H9 (cell line): ENCODE measurements around the gene RGL4. TPM values are rescaled to one million over a fixed set of nuclear protein-coding genes. Genes with fewer than 3 reads are reported as not detected.

Experiments used
- DNase-seq: peaks from one replicate; pipeline ENCODE4 v3.0.0-alpha.2; 2017
- H2AFZ ChIP-seq: one replicate; pipeline ENCODE4 v1.6.1; 2013; ENCODE audit warnings: mild to moderate bottlenecking, low read length, control low read depth, moderate library complexity
- H2AK5ac ChIP-seq: 2 replicates; pipeline ENCODE4 v1.6.1; 2013; ENCODE audit warnings: low read length, control low read depth, mixed read lengths; ENCODE audit not compliant: insufficient read length
- H2BK120ac ChIP-seq: one replicate; pipeline ENCODE4 v1.6.1; 2013; ENCODE audit warnings: low read depth, mild to moderate bottlenecking, low read length, control low read depth, inconsistent platforms; ENCODE audit not compliant: poor library complexity, severe bottlenecking
- H2BK12ac ChIP-seq: 2 replicates; pipeline ENCODE4 v1.6.1; 2013; ENCODE audit warnings: low read length, control low read depth, mixed read lengths, low read depth; ENCODE audit not compliant: insufficient read length
- H2BK15ac ChIP-seq: 2 replicates; pipeline ENCODE4 v1.6.1; 2013; ENCODE audit warnings: low read depth, low read length, control low read depth
- H2BK20ac ChIP-seq: one replicate; pipeline ENCODE4 v1.6.1; 2013; ENCODE audit warnings: low read depth, mild to moderate bottlenecking, low read length, control low read depth, inconsistent platforms; ENCODE audit not compliant: poor library complexity, severe bottlenecking
- H2BK5ac ChIP-seq: 2 replicates; pipeline ENCODE4 v1.6.1; 2013; ENCODE audit warnings: low read length, control low read depth, mixed read lengths; ENCODE audit not compliant: insufficient read length
- H3K14ac ChIP-seq: 2 replicates; pipeline ENCODE4 v1.6.1; 2013; ENCODE audit warnings: low read length, control low read depth; ENCODE audit not compliant: insufficient read depth
- H3K18ac ChIP-seq: 2 replicates; pipeline ENCODE4 v1.6.1; 2013; ENCODE audit warnings: low read depth, mild to moderate bottlenecking, mixed read lengths, low read length, control low read depth; ENCODE audit not compliant: insufficient read length
- H3K23ac ChIP-seq: 2 replicates; pipeline ENCODE4 v1.6.1; 2013; ENCODE audit warnings: low read length, control low read depth, mixed read lengths, low read depth; ENCODE audit not compliant: insufficient read length
- H3K23me2 ChIP-seq: 2 replicates; pipeline ENCODE4 v1.6.1; 2013; ENCODE audit warnings: low read depth, mild to moderate bottlenecking, mixed read lengths, low read length, control low read depth; ENCODE audit not compliant: insufficient read length, poor library complexity, severe bottlenecking
- H3K27ac ChIP-seq: 2 replicates; pipeline ENCODE4 v1.5.1; 2013; ENCODE audit warnings: low read length, control low read depth, mixed read lengths, low read depth; ENCODE audit not compliant: insufficient read length
- H3K27me3 ChIP-seq: 2 replicates; pipeline ENCODE4 v1.6.1; 2013; ENCODE audit warnings: low read length, control low read depth, inconsistent platforms; ENCODE audit not compliant: insufficient read depth
- H3K4ac ChIP-seq: 2 replicates; pipeline ENCODE4 v1.6.1; 2013; ENCODE audit warnings: low read depth, mild to moderate bottlenecking, control low read depth, inconsistent platforms, low read length, moderate library complexity
- H3K4me1 ChIP-seq: 2 replicates; pipeline ENCODE4 v1.6.1; 2013; ENCODE audit warnings: low read length, control low read depth, inconsistent platforms; ENCODE audit not compliant: insufficient read depth
- H3K4me2 ChIP-seq: 2 replicates; pipeline ENCODE4 v1.6.1; 2013; ENCODE audit warnings: low read length, control low read depth, mixed read lengths; ENCODE audit not compliant: insufficient read length, insufficient read depth
- H3K56ac ChIP-seq: 2 replicates; pipeline ENCODE4 v1.6.1; 2013; ENCODE audit warnings: low read depth, mild to moderate bottlenecking, mixed read lengths, low read length, control low read depth; ENCODE audit not compliant: insufficient read length
- H3K79me1 ChIP-seq: 2 replicates; pipeline ENCODE4 v1.6.1; 2013; ENCODE audit warnings: low read depth, mild to moderate bottlenecking, moderate library complexity, low read length, control low read depth, inconsistent platforms; ENCODE audit not compliant: insufficient read depth, poor library complexity, severe bottlenecking
- H3K79me2 ChIP-seq: 2 replicates; pipeline ENCODE4 v1.6.1; 2013; ENCODE audit warnings: low read length, control low read depth, inconsistent platforms; ENCODE audit not compliant: insufficient read depth
- H3K9ac ChIP-seq: 2 replicates; pipeline ENCODE4 v1.6.1; 2013; ENCODE audit warnings: low read length, control low read depth, mixed read lengths; ENCODE audit not compliant: insufficient read length; ENCODE audit errors: extremely low read depth
- H3K9me3 ChIP-seq: one replicate; pipeline ENCODE4 v1.6.1; 2013; ENCODE audit warnings: low read depth, low read length, inconsistent platforms; ENCODE audit not compliant: control insufficient read depth
- H3T11ph ChIP-seq: one replicate; pipeline ENCODE4 v1.6.1; 2013; ENCODE audit warnings: mild to moderate bottlenecking, low read length, control low read depth, inconsistent platforms
- H4K20me1 ChIP-seq: one replicate; pipeline ENCODE4 v1.6.1; 2013; ENCODE audit not compliant: control insufficient read depth, insufficient read length, insufficient read depth
- H4K5ac ChIP-seq: 2 replicates; pipeline ENCODE4 v1.6.1; 2013; ENCODE audit warnings: low read depth, mild to moderate bottlenecking, mixed read lengths, low read length, control low read depth; ENCODE audit not compliant: insufficient read length
- H4K8ac ChIP-seq: replicated peaks from 2 replicates; pipeline ENCODE4 v1.6.1; 2013; ENCODE audit warnings: low read length, control low read depth, mixed read lengths, low read depth; ENCODE audit not compliant: insufficient read length
- H4K91ac ChIP-seq: 2 replicates; pipeline ENCODE4 v1.6.1; 2013; ENCODE audit warnings: low read depth, mild to moderate bottlenecking, moderate library complexity, mixed read lengths, low read length, control low read depth; ENCODE audit not compliant: insufficient read length
- H3K27ac Mint-ChIP-seq, 3 experiments: 2 replicates in 2 of 3; 3 replicates in 1 of 3; pipeline ENCODE4 v1.8.0; 2020 to 2021; ENCODE audit warnings: mixed read lengths in 3 of 3, mild to moderate bottlenecking in 1 of 3, moderate library complexity in 1 of 3
- H3K27me3 Mint-ChIP-seq: 2 replicates; pipeline ENCODE4 v1.8.0; 2021; ENCODE audit warnings: low read depth, mild to moderate bottlenecking, moderate library complexity, mixed read lengths
- H3K36me3 Mint-ChIP-seq, 3 experiments: 2 replicates in 2 of 3; 3 replicates in 1 of 3; pipeline ENCODE4 v1.8.0; 2020 to 2021; ENCODE audit warnings: low read depth in 3 of 3, mixed read lengths in 3 of 3; ENCODE audit not compliant: insufficient read depth in 1 of 3
- H3K4me1 Mint-ChIP-seq, 2 experiments: 2 replicates each; pipeline ENCODE4 v1.8.0; 2020; ENCODE audit warnings: mixed read lengths in 2 of 2
- H3K4me3 Mint-ChIP-seq, 2 experiments: 2 replicates in 1 of 2; 3 replicates in 1 of 2; pipeline ENCODE4 v1.8.0; 2020 to 2021; ENCODE audit warnings: mild to moderate bottlenecking in 2 of 2, mixed read lengths in 2 of 2, moderate library complexity in 1 of 2
- H3K9me3 Mint-ChIP-seq, 2 experiments: 2 replicates in 1 of 2; 3 replicates in 1 of 2; pipeline ENCODE4 v1.8.0; 2020; ENCODE audit warnings: mild to moderate bottlenecking in 2 of 2, mixed read lengths in 2 of 2, moderate library complexity in 1 of 2
- WGBS: extraction: QIAGEN DNeasy Blood & Tissue Kit; methylation state at CpG from one replicate; pipeline ENCODE4 v1.1.7; 2013; ENCODE audit warnings: missing lambda C conversion rate, low lambda C conversion rate, mixed read lengths; ENCODE audit not compliant: insufficient read length; ENCODE audit errors: extremely low coverage; 5-methylcytosine and 5-hydroxymethylcytosine counted together
- total RNA-seq: library from RNA; stranded (reverse); gene quantifications from 2 replicates; pipeline ENCODE4 v1.2.1, GENCODE V29; 2021
- TF ChIP-seq, protein P1 (sequence below): fragments of 200-600 bp; sonication (generic); conservative IDR thresholded peaks from 3 replicates; pipeline ENCODE4 v1.8.0; 2021; ENCODE audit warnings: antibody characterized with exemption, mild to moderate bottlenecking

RGL4 gene
- total RNA-seq, 1 experiment from 2014 or later, result not detected

DNA sequence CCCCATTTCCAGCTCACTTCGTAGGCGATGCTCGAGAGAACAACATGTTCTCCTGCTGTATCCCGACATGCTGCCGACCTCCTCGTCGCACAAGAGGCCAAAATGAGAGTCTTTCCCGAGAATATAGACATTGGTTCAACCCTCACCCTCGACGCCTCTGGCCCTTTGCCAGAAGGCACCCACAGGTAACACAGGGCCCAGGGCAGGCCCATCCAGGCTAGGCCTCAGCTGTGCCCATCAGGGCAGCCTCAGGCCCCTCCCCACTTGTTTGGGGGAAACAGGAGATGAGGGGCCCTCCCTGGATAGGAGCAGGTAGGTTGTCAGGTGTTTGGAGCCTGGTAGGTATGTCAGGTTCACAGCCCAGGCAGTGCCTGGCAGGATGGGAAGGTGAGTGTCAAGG is 2.7 kb upstream of the RGL4 start:
- TF ChIP-seq, protein P1, sequence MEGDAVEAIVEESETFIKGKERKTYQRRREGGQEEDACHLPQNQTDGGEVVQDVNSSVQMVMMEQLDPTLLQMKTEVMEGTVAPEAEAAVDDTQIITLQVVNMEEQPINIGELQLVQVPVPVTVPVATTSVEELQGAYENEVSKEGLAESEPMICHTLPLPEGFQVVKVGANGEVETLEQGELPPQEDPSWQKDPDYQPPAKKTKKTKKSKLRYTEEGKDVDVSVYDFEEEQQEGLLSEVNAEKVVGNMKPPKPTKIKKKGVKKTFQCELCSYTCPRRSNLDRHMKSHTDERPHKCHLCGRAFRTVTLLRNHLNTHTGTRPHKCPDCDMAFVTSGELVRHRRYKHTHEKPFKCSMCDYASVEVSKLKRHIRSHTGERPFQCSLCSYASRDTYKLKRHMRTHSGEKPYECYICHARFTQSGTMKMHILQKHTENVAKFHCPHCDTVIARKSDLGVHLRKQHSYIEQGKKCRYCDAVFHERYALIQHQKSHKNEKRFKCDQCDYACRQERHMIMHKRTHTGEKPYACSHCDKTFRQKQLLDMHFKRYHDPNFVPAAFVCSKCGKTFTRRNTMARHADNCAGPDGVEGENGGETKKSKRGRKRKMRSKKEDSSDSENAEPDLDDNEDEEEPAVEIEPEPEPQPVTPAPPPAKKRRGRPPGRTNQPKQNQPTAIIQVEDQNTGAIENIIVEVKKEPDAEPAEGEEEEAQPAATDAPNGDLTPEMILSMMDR, result no peak
- Histone ChIP-seq H2AFZ (no peak overlapping the region), H3K27ac (no peak overlapping the region), H3K4ac (no peak overlapping the region), H2BK12ac (no peak overlapping the region), H3K9ac (no peak overlapping the region), H2BK5ac (no peak overlapping the region), H2AK5ac (no peak overlapping the region), H4K91ac (no peak overlapping the region), H3K4me2 (no peak overlapping the region), H2BK20ac (no peak overlapping the region), H3K23ac (no peak overlapping the region), H3K56ac (no peak overlapping the region), H3K14ac (no peak overlapping the region), H3K18ac (no peak overlapping the region), H3T11ph (no peak overlapping the region), H4K5ac (no peak overlapping the region), H3K27me3 (no peaks in the 10 kb centered on the region), H3K79me1 (no peaks in the 10 kb centered on the region), H3K23me2 (peaks cover 2% of the 10 kb centered on the region), H3K79me2 (no peaks in the 10 kb centered on the region), H4K8ac (no peak overlapping the region), H2BK120ac (no peak overlapping the region), H2BK15ac (no peak overlapping the region), H3K4me1 (no peaks in the 10 kb centered on the region), H3K9me3 (no peaks in the 10 kb centered on the region), H4K20me1 (peaks cover 3% of the 10 kb centered on the region)
- no peaks in the 10 kb centered on the region for H3K27me3 Mint-ChIP-seq
- H3K4me1 Mint-ChIP-seq, result no peaks in the 10 kb centered on the region
- H3K9me3 Mint-ChIP-seq, result no peaks in the 10 kb centered on the region
- no CpG with 5 or more reads among the region's 10 CpGs for WGBS
- DNase-seq, result no peak
- H3K4me3 Mint-ChIP-seq, result no peak overlapping the region
- H3K27ac Mint-ChIP-seq, result no peak overlapping the region
- H3K36me3 Mint-ChIP-seq, result peaks cover 17 to 32% (median 26%) of the 10 kb centered on the region in 3 experiments
